ENCODE results near the gene MESP1. TPM values are rescaled to one million over a fixed set of nuclear protein-coding genes. Genes with fewer than 3 reads are reported as not detected.

The MESP1 gene
- total and polyA plus RNA-seq, 2 of the 13 experiments (the other 11 are each of a cell fraction or from before 2014, with no cell fraction given) = not detected

DNA sequence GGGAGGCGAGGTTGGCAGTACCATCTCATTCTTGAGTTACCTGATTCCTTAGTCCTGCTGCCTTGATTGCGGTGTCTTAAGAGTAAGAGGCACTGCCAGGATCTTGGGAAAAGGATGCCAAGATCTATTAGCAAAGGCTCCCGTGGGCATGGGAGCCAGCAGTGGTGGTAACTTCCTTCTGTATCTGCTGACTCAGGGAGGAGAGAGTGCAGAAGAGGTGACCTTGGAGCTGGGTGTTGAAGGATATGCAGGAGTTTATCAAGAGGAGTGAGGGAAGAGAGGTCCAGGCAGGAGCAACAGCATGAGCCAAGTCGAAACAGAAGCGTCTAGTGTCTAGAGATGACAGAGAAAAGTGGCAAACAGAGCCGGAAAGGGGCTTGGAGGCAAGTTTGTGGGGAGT lies 29.6 kb upstream of the MESP1 start:
- no TSS peak for BruUV-seq (replicated peaks)
- Histone ChIP-seq H3K9me3 (ENCODE audit: low read length) (no peaks in the 10 kb centered on the region), H3K4me1 (ENCODE audit: insufficient read depth, low read length) (peaks cover 68% of the 10 kb centered on the region), H3K27ac (ENCODE audit: extremely low read length, insufficient read depth, low read length) (no peak overlapping the region), H3K79me2 (ENCODE audit: insufficient read depth, low read length) (no peaks in the 10 kb centered on the region), H3K4me3 (replicated peaks in 1 of 3; ENCODE audit: insufficient read depth in 1 of 3, low read depth in 2 of 3, low read length in 3 of 3) (no peak overlapping the region), H4K20me1 (ENCODE audit: insufficient read depth, low read length) (no peaks in the 10 kb centered on the region; the same call in 1 of the 2 replicates), H3K4me2 (ENCODE audit: low read depth, low read length) (no peak overlapping the region), H3K9ac (ENCODE audit: insufficient read depth, low read depth, low read length) (no peak overlapping the region), H3K36me3 (replicated peaks in 1 of 2; ENCODE audit: control insufficient read depth in 1 of 2, insufficient read depth in 2 of 2, low read length in 2 of 2) (peaks cover 2 to 12% of the 10 kb centered on the region in 2 experiments; a peak in 3 of 5 replicates), H3K27me3 (ENCODE audit: control insufficient read depth in 1 of 2, insufficient read depth in 2 of 2, low read length in 2 of 2) (peaks cover 2 to 8% of the 10 kb centered on the region in 2 experiments; a peak in 3 of 5 replicates), H2AFZ (ENCODE audit: low read length) (no peak overlapping the region)
- 65% methylated on average over 6 of the region's 6 CpGs for WGBS (ENCODE audit: low lambda C conversion rate)
- ChIA-PET CTCF (ENCODE audit: low intra/inter-chr PET ratio, low total read pairs) (no interaction called here), POLR2A (no interaction called here)
- FAIRE-seq (no peak), ATAC-seq (no peak), DNase-seq (ENCODE audit: low spot score) (no peak)
- TF ChIP-seq MAFF (IDR thresholded peaks at IDR 0.05; ENCODE audit: low read depth, low read length) = peak; percentile 34
- no peak for TF ChIP-seq ZSCAN20 (CRISPR knock-in tag; IDR thresholded peaks at IDR 0.05; ENCODE audit: borderline replicate concordance)
- TF ChIP-seq MAFK (conservative IDR thresholded peaks at IDR 0.05 in 1 of 2, IDR thresholded peaks at IDR 0.05 in 1 of 2; ENCODE audit: low read length in 2 of 2) = peak; percentile 45 to 51; a peak in 3 of 4 replicates
- intact Hi-C loops (cut with micrococcal nuclease; ENCODE audit: unreplicated experiment) = no loop called here
- in situ Hi-C loops (cut with HindIII; ENCODE audit: extremely low pct_ligation_motif_present, low pct_unique_long_range_greater_than_20kb) = no loop called here

DNA sequence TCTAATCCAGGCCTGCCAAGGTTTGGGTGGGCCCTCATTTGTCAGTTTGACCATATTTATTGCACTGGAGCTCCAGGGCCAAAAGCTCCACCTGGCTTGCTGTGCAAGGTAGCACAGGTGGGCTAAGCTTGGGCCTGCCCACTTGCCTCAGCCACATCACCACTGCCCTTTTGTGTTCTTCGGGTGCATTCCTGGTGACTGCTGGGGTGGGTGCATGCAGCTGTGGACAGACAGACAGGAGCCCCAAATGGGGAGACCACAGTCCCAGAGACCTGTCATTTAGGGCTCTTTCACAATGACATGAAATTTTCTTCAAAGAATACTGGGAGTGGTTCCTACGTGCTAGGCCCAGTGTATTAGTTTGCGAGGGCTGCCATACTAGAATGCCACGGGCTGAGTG lies 27.8 kb upstream of the MESP1 start:
- 3% methylated on average over 3 of the region's 4 CpGs for WGBS (ENCODE audit: low lambda C conversion rate)
- Histone ChIP-seq H3K4me1 (ENCODE audit: insufficient read depth, low read length) (peaks cover 51% of the 10 kb centered on the region), H3K4me3 (replicated peaks in 1 of 3; ENCODE audit: insufficient read depth in 1 of 3, low read depth in 2 of 3, low read length in 3 of 3) (no peak overlapping the region), H3K9ac (ENCODE audit: insufficient read depth, low read depth, low read length) (no peak overlapping the region), H3K9me3 (ENCODE audit: low read length) (no peaks in the 10 kb centered on the region), H3K4me2 (ENCODE audit: low read depth, low read length) (no peak overlapping the region), H3K36me3 (replicated peaks in 1 of 2; ENCODE audit: control insufficient read depth in 1 of 2, insufficient read depth in 2 of 2, low read length in 2 of 2) (no peaks in the 10 kb centered on the region), H3K27ac (ENCODE audit: extremely low read length, insufficient read depth, low read length) (no peak overlapping the region), H4K20me1 (ENCODE audit: insufficient read depth, low read length) (no peaks in the 10 kb centered on the region), H3K79me2 (ENCODE audit: insufficient read depth, low read length) (no peaks in the 10 kb centered on the region), H3K27me3 (ENCODE audit: control insufficient read depth in 1 of 2, insufficient read depth in 2 of 2, low read length in 2 of 2) (peaks cover 2 to 8% of the 10 kb centered on the region in 2 experiments; a peak in 3 of 5 replicates), H2AFZ (ENCODE audit: low read length) (no peak overlapping the region)
- no peak for FAIRE-seq
- intact Hi-C loops (cut with micrococcal nuclease; ENCODE audit: unreplicated experiment) = no loop called here
- no peak for DNase-seq (ENCODE audit: low spot score)
- ChIA-PET POLR2A (interaction anchor here (0.6 kb wide), 1 partner anchor 247 kb away, joined by 4 read pairs; no protein-coding TSS in a partner anchor), CTCF (ENCODE audit: low intra/inter-chr PET ratio, low total read pairs) (no interaction called here)
- no peak for TF ChIP-seq U2AF1 (optimal IDR thresholded peaks at IDR 0.05; ENCODE audit: low read depth, low read length)
- no peak for ATAC-seq
- no TSS peak for BruUV-seq (replicated peaks)
- in situ Hi-C loops (cut with HindIII; ENCODE audit: extremely low pct_ligation_motif_present, low pct_unique_long_range_greater_than_20kb) = no loop called here

All from HepG2 (cell line).